ENCODE results near the gene CHD9.

Gene CHD9

GRCh38 chr16:53097190-53097589 is 42.4 kb downstream of the CHD9 start:
- no peak for DNase-seq

GRCh38 chr16:53098526-53099317 is 43.9 kb downstream of the CHD9 start:
- peak; percentile 49 to 51 for DNase-seq

- peak; percentile 57 to 65 for DNase-seq
These were observed 44.7 kb downstream of the CHD9 start for GRCh38 chr16:53099318-53100130.

- DNase-seq, result no peak
These were observed 45.4 kb downstream of the CHD9 start for GRCh38 chr16:53100131-53100748.

- DNase-seq, result no peak
These were observed 46.1 kb downstream of the CHD9 start for GRCh38 chr16:53100889-53101288.

- no peak for DNase-seq
These were observed 49.0 kb downstream of the CHD9 start for GRCh38 chr16:53103811-53104210.

- no peak for DNase-seq
These were observed 50.8 kb downstream of the CHD9 start for GRCh38 chr16:53105565-53105964.

GRCh38 chr16:53111078-53111791 is 56.4 kb downstream of the CHD9 start:
- DNase-seq, result no peak

GRCh38 chr16:53112015-53112414 is 57.2 kb downstream of the CHD9 start:
- no peak for DNase-seq

- DNase-seq, result no peak
These were observed 60.3 kb downstream of the CHD9 start for GRCh38 chr16:53115047-53115446.

GRCh38 chr16:53115773-53116172 is 61.0 kb downstream of the CHD9 start:
- DNase-seq, result no peak

- no peak for DNase-seq
These were observed 66.3 kb downstream of the CHD9 start for GRCh38 chr16:53121043-53121620.

- no peak for DNase-seq
These were observed 66.9 kb downstream of the CHD9 start for GRCh38 chr16:53121661-53122060.

- DNase-seq, result no peak
These were observed 69.0 kb downstream of the CHD9 start for GRCh38 chr16:53123747-53124146.

GRCh38 chr16:53126390-53126789 is 71.6 kb downstream of the CHD9 start:
- no peak for DNase-seq

- no peak for DNase-seq
These were observed 74.7 kb downstream of the CHD9 start for GRCh38 chr16:53129281-53130158.

GRCh38 chr16:53130159-53131049 is 75.6 kb downstream of the CHD9 start:
- peak; percentile 94 to 95 for DNase-seq

- no peak for DNase-seq
These were observed 76.2 kb downstream of the CHD9 start for GRCh38 chr16:53131050-53131362.

GRCh38 chr16:53131363-53132071 is 76.7 kb downstream of the CHD9 start:
- DNase-seq, result peak; percentile 46 to 55

GRCh38 chr16:53132406-53132805 is 77.6 kb downstream of the CHD9 start:
- DNase-seq, result no peak
